Measurements from ENCODE around the gene HMGB1.

Gene HMGB1

DNA sequence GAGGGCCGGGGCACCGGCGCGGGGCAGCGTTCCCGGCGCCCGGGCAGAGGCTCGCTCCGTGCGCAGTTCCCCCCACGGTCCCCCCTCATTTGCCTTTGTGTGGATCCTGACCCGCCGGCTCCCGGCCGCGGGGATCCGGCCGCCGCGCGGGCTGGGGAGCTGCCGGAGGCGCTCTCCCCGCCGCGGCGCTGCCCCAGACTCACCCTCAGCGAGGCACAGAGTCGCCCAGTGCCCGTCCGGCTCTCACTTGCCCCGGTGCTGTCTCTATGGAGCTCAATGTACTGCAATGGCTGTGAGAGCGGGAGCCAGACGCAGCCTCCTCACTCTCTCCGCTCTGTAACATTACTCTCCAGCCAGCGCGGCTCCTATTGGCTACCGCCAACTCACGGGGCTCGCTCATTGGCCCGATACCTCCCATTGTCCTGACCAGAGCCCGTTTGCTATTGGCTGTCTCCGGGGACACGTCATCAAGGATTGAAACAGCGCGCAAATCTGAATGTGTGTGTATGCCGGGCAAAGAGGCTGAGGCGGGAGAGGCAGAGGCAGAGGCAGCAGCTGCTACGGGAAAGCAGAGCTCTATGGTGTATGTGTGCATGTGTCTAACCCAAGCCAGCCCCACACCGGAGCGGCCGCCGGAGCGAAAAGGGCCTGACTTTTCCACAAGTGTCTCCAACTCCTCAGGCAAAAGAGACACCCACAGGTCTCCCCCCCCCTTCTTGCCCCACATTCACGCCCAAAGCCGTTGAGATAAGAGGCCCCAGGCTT is at the start of gene HMGB1:
Gene HMGB1, minus strand, starts transcription at position 344 of the 765 bp plus-strand sequence. CDS start 2,256 bp downstream, outside the sequence.
- DNase-seq, result peak; percentile 92

- no peak for DNase-seq
Observed at GRCh38 chr13:30510811-30511371, 45.2 kb upstream of the HMGB1 start.

GRCh38 chr13:30510091-30510490 is 44.4 kb upstream of the HMGB1 start:
- no peak for DNase-seq

- no peak for DNase-seq
Observed at GRCh38 chr13:30509254-30510050, 43.7 kb upstream of the HMGB1 start.

DNA sequence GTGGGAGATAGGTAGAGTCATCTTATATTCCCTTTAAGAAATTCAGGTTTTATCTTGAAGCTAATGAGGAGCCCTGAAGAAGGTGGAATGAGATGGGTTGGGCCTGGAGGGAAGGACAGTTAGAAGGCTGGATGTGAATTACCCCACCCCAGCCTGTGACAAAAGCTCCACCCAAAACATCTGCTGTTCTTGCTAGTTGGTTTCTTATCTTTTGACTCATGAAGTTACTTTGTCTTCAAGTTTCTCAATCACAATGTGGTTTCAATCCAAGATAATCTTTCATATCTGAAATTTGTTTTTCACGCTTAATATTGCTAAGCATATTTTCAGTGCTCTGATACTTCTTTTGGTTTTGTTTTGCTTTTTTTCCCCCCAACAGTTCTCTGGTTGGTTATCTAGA is 38.3 kb upstream of the HMGB1 start:
- no peak for DNase-seq

DNA sequence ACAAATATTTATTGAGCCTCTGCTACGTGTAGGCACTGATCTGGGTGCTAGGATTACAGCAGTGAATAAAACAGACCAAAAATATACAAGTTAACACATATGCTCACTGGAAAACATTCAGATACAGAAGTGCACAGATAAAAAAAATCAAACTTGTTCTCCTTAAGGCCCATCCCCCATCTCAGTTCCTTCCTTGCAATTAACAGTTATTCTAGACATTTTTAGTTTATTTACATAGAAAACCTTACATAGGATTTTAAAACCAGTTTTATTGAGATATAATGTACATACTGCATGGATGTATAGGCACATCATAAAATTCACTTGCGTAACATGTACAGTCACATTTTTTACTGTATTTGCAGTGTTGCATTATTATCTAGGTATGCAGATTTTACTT is 36.5 kb upstream of the HMGB1 start:
- DNase-seq, result no peak

DNA sequence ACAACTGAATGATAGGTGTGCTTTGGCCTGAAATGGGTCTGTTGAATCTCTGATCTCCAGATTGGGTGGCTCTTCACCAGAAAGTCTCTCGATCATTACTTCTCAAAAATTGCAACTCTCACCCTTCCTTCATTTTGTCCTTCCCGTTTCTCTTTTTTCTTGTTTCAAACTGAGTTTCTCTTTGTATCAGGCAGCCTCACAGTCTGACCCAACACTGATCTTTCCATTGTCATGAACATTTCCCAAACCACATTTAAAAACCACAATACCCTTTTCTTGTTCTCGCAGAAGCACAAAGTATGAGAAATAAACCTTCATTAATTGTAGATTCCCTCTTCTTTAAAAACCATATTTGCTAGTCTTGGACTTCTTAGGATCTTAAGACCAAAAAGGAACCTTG is 33.6 kb upstream of the HMGB1 start:
- DNase-seq, result no peak

DNA sequence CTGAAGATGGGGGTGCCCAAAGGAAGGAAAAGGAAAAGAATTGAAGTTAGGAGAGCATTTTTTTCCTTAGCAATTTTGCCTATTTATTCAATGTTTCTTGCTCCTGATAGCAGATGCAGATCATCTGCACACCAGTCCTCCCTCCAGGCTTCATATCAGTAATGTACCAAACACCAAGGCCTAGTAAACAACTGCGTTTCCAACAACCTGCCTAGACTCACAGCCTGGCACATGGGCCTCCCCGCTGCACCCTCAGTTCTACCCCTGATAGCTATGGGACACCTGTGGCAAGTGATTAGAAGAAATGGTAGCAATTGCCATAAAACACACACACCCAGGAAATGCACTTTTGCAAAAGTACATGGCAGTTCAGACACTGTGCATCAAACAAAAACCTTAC is 30.4 kb upstream of the HMGB1 start:
- no peak for DNase-seq

- no peak for DNase-seq
Observed at GRCh38 chr13:30495746-30496145, 30.0 kb upstream of the HMGB1 start.

DNA sequence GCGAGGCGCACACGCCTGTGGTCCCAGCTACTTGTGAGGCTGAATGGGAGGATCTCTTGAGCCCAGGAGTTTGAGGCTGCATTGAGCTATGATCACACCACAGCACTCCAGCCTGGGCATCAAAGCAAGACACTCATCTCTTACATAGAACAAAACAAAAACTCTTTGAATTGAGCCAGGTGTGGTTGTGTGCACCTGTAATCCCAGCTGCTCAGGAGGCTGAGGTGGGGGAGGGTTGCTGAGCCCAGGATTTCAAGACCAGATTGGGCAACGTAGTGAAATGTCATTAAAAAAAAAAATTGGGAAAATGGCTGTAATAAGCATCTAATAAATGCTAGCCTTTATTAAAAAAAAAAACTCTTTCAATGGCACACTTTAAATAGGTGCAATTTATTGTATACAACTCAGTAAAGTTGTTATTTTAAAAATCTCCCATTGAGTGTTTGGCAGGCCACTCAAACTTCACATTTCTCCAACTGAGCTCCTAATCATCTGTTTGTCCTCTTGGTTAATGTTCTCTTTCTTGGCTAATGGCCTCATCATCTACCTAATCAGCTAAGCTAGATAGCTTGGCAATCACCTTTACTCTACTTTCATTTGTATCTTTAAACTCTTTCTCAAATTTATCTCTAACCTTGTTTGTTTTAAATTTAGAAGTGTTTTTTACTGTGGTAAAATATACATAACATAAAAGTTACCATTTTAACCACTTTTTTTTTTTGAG is 28.1 kb upstream of the HMGB1 start:
- DNase-seq, result peak; percentile 16

DNA sequence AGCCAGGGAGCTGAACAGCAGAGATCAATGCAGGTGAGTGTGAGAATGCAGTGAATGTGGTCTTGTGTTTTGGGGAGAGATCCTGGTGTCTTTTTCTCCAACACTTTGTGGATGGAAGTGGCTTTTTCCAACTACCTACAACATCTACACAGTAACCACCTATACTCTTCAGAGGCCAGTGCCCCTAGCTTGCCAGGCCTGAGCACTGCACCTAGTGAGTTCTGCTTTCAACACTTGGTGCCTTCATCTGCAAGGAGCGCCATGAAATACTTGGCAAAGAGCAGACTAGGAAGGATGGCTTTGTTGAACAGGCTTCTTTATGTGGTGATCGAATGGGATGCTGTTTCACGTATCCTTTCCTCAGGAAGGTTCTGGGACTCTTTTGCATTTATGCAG is 21.3 kb upstream of the HMGB1 start:
- no peak for DNase-seq

GRCh38 chr13:30486230-30487074 is 20.7 kb upstream of the HMGB1 start:
- DNase-seq, result no peak

GRCh38 chr13:30481241-30481760 is 15.6 kb upstream of the HMGB1 start:
- no peak for DNase-seq

DNA sequence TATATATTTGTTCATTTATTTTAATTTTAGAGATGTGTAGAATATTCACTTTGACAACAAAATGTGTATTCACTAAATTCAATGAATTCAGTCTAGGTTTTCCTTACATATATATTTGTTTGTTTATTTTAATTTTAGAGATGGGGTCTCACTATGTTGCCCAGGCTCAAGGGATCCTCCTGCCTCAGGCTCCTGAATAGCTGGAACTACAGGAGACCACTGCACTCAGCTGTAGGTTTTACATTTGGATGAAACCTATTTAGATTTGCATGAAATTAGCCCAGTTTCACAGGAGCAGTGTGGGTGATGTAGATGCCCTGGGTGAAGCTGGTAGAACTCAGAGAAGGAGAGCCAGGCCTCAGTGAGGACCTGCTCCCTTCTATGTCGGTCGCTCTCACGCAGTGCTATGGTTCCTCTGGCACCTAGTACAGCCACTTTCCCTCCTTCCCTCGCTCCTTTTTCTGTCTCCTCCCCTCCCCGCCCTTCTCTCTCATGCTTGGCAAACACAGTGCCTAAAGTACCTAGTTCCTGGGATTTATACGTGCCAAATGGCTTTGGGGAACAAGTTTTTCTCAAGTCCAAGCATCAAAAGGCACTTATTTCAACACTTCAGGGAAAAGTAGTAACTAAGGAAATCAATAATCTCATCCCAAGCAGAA is 14.7 kb upstream of the HMGB1 start:
- no peak for DNase-seq

GRCh38 chr13:30479883-30480219 is 14.1 kb upstream of the HMGB1 start:
- no peak for DNase-seq

- no peak for DNase-seq
Observed at GRCh38 chr13:30479154-30479882, 13.6 kb upstream of the HMGB1 start.

GRCh38 chr13:30477346-30478195 is 11.8 kb upstream of the HMGB1 start:
- DNase-seq, result no peak

GRCh38 chr13:30473675-30474074 is 7.9 kb upstream of the HMGB1 start:
- DNase-seq, result no peak

- no peak for DNase-seq
Observed at GRCh38 chr13:30466841-30467252, 1.1 kb upstream of the HMGB1 start.

DNA sequence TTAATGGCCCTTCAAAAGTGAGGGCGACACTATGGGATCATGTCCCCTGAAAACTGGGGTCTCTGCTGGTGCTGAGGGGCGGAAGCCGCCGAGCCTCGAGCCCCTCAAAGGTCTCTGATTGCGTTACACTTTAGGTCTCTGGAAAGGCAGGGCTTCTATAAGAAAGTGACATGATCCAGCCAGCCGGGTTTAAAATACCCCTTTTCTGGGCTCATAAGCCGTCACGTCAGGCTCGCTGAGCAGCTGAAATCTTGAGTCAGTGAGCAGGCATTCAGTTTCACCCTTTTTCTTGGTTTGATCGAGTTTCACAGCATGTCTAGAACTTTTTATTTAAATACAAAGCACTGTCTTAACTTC is 600 bp upstream of the HMGB1 start:
- no peak for DNase-seq

Measured in NCI-H2029 (cell line).